ENCODE results near the gene GNPTG. TPM values are rescaled to one million over a fixed set of nuclear protein-coding genes. Genes with fewer than 3 reads are reported as not detected.

Gene GNPTG
- polyA plus RNA-seq, 1 experiment, result 113 TPM

- no peak for DNase-seq (ENCODE audit: low read depth)
- Histone ChIP-seq H3K36me3 (ENCODE audit: control insufficient read depth, insufficient read depth, low read length) (peaks cover 32% of the 10 kb centered on the region), H3K4me3 (ENCODE audit: low read depth, low read length) (no peak overlapping the region), H3K27me3 (ENCODE audit: control insufficient read depth, insufficient read depth, low read length) (no peaks in the 10 kb centered on the region)
- no peak for TF ChIP-seq CTCF (IDR thresholded peaks at IDR 0.05; ENCODE audit: insufficient read depth, low read depth, low read length)
- ChIA-PET POLR2A (no interaction called here), CTCF (no interaction called here)
Measured at GRCh38 chr16:1394367-1394951, 42.7 kb downstream of the GNPTG start.

GRCh38 chr16:1395444-1396031 lies 43.8 kb downstream of the GNPTG start:
- ChIA-PET CTCF (interaction anchor here (0.8 kb wide), 1 partner anchor 12 kb away, joined by 3 read pairs; no protein-coding TSS in a partner anchor), POLR2A (no interaction called here)
- no peak overlapping the region for H3K4me3 ChIP-seq (ENCODE audit: low read depth, low read length)
- H3K27me3 ChIP-seq (ENCODE audit: control insufficient read depth, insufficient read depth, low read length), result no peaks in the 10 kb centered on the region
- peaks cover 29% of the 10 kb centered on the region for H3K36me3 ChIP-seq (ENCODE audit: control insufficient read depth, insufficient read depth, low read length)
- TF ChIP-seq CTCF (IDR thresholded peaks at IDR 0.05; ENCODE audit: insufficient read depth, low read depth, low read length), result no peak
- no peak for DNase-seq (ENCODE audit: low read depth)

- CTCF ChIA-PET, result no interaction called here
- DNase-seq (ENCODE audit: low read depth), result no peak
- POLR2A ChIA-PET, result no interaction called here
- Histone ChIP-seq H3K4me3 (ENCODE audit: low read depth, low read length) (no peak overlapping the region), H3K27me3 (ENCODE audit: control insufficient read depth, insufficient read depth, low read length) (no peaks in the 10 kb centered on the region), H3K36me3 (ENCODE audit: control insufficient read depth, insufficient read depth, low read length) (peaks cover 32% of the 10 kb centered on the region)
- TF ChIP-seq CTCF (IDR thresholded peaks at IDR 0.05; ENCODE audit: insufficient read depth, low read depth, low read length), result no peak
Measured at GRCh38 chr16:1397779-1398178, 46.0 kb downstream of the GNPTG start.

GRCh38 chr16:1398351-1398750 lies 46.6 kb downstream of the GNPTG start:
- no peak for TF ChIP-seq CTCF (IDR thresholded peaks at IDR 0.05; ENCODE audit: insufficient read depth, low read depth, low read length)
- ChIA-PET POLR2A (no interaction called here), CTCF (no interaction called here)
- DNase-seq (ENCODE audit: low read depth), result no peak
- peaks cover 32% of the 10 kb centered on the region for H3K36me3 ChIP-seq (ENCODE audit: control insufficient read depth, insufficient read depth, low read length)
- no peak overlapping the region for H3K4me3 ChIP-seq (ENCODE audit: low read depth, low read length)
- no peaks in the 10 kb centered on the region for H3K27me3 ChIP-seq (ENCODE audit: control insufficient read depth, insufficient read depth, low read length)

GRCh38 chr16:1398826-1399581 lies 47.3 kb downstream of the GNPTG start:
- ChIA-PET CTCF (no interaction called here), POLR2A (no interaction called here)
- DNase-seq (ENCODE audit: low read depth), result no peak
- H3K36me3 ChIP-seq (ENCODE audit: control insufficient read depth, insufficient read depth, low read length), result peaks cover 30% of the 10 kb centered on the region
- H3K27me3 ChIP-seq (ENCODE audit: control insufficient read depth, insufficient read depth, low read length), result no peaks in the 10 kb centered on the region
- no peak for TF ChIP-seq CTCF (IDR thresholded peaks at IDR 0.05; ENCODE audit: insufficient read depth, low read depth, low read length)
- H3K4me3 ChIP-seq (ENCODE audit: low read depth, low read length), result no peak overlapping the region

All from BJ (cell line).